HEK293T (cell line): ENCODE measurements around the gene TEX29.

ENCODE experiments used
- ARNT ChIP-seq: fragments of 450-650 bp; IDR thresholded peaks from 2 replicates; pipeline ENCODE4 v1.6.1; 2017; ENCODE audit warnings: mild to moderate bottlenecking
- BHLHE40 ChIP-seq: fragments of 450-650 bp; IDR thresholded peaks from 2 replicates; pipeline ENCODE4 v1.6.1; 2016; ENCODE audit warnings: mild to moderate bottlenecking, moderate library complexity, borderline replicate concordance
- ELF4 ChIP-seq: fragments of 450-650 bp; IDR thresholded peaks from 2 replicates; pipeline ENCODE4 v1.6.1; 2017; ENCODE audit warnings: antibody characterized with exemption
- FOXA1 ChIP-seq: fragments of 450-650 bp; IDR thresholded peaks from 2 replicates; pipeline ENCODE4 v1.6.1; 2016; ENCODE audit warnings: mild to moderate bottlenecking
- FOXK2 ChIP-seq: fragments of 450-650 bp; IDR thresholded peaks from 2 replicates; pipeline ENCODE4 v1.6.1; 2016; ENCODE audit warnings: mild to moderate bottlenecking
- FOXM1 ChIP-seq: fragments of 450-650 bp; IDR thresholded peaks from 2 replicates; pipeline ENCODE4 v1.6.1; 2017; ENCODE audit warnings: mild to moderate bottlenecking, borderline replicate concordance
- HDGF ChIP-seq: fragments of 450-650 bp; IDR thresholded peaks from 2 replicates; pipeline ENCODE4 v1.6.1; 2017; ENCODE audit warnings: antibody characterized with exemption, borderline replicate concordance
- LEF1 ChIP-seq: fragments of 450-650 bp; IDR thresholded peaks from 2 replicates; pipeline ENCODE4 v1.6.1; 2017; ENCODE audit warnings: mild to moderate bottlenecking, borderline replicate concordance
- NFRKB ChIP-seq: fragments of 450-650 bp; IDR thresholded peaks from 2 replicates; pipeline ENCODE4 v1.6.1; 2016; ENCODE audit warnings: mild to moderate bottlenecking, moderate library complexity
- PKNOX1 ChIP-seq: fragments of 450-650 bp; IDR thresholded peaks from 2 replicates; pipeline ENCODE4 v1.6.1; 2016
- SP1 ChIP-seq: fragments of 450-650 bp; IDR thresholded peaks from 2 replicates; pipeline ENCODE4 v1.6.1; 2017

GRCh38 chr13:111387026-111387871 is 66.8 kb downstream of the TEX29 start:
- TF ChIP-seq PKNOX1 (no peak), SP1 (no peak), NFRKB (no peak), BHLHE40 (no peak), HDGF (no peak), LEF1 (no peak), FOXM1 (no peak), FOXK2 (no peak), ELF4 (no peak), ARNT (no peak), FOXA1 (no peak)
